GM12878 (cell line): ENCODE results near the gene PHETA2. TPM values are rescaled to one million over a fixed set of nuclear protein-coding genes. Genes with fewer than 3 reads are reported as not detected.

Experiments used
- ATAC-seq: fragments of 200-7000 bp; cut with Tn5 transposase; 3 replicates; pipeline ENCODE4 v1.9.1; 2020; ENCODE audit warnings: mild to moderate bottlenecking, moderate library complexity
- BruUV-seq: library from RNA; stranded (reverse); fragments of 400-500 nt; replicated peaks from 2 replicates; lab custom pipeline; 2021; lab: Mats Ljungman, UMichigan
- CTCF ChIA-PET: fragments of 300-600 bp; sonication (Branson Sonifier 250); formaldehyde crosslinking; extraction: SDS; loops from one replicate; lab custom pipeline; 2021; ENCODE audit warnings: inconsistent platforms; lab: Yijun Ruan, JAX
- POLR2A ChIA-PET: fragments of 350-600 bp; formaldehyde crosslinking; extraction: SDS; loops from one replicate; lab custom pipeline; 2021; ENCODE audit warnings: inconsistent platforms; lab: Charles Lee
- RAD21 ChIA-PET: fragments of 300-600 bp; sonication (Branson Sonifier 250); formaldehyde crosslinking; loops from one replicate; lab custom pipeline; 2023; ENCODE audit warnings: antibody characterized with exemption; ENCODE audit not compliant: unreplicated experiment; lab: Charles Lee
- SMC1A ChIA-PET: fragments of 300-600 bp; sonication (Branson Sonifier 250); formaldehyde crosslinking; loops from one replicate; lab custom pipeline; 2023; ENCODE audit not compliant: unreplicated experiment, uncharacterized antibody; lab: Charles Lee
- DNase-seq: peaks from one replicate; pipeline ENCODE4 v3.0.0-alpha.2; 2011; ENCODE audit warnings: low read depth, low spot score
- FAIRE-seq: peaks from 3 replicates; lab custom pipeline; 2011; peaks lifted over from hg19 to GRCh38; lab: Jason Lieb, UNC
- H2AFZ ChIP-seq: 2 replicates; pipeline ENCODE4 v1.6.0; 2011; ENCODE audit warnings: low read depth, low read length, control low read depth; ENCODE audit not compliant: control insufficient read depth
- H3K27ac ChIP-seq: 2 replicates; pipeline ENCODE4 v1.5.1; 2011; ENCODE audit warnings: control low read depth; ENCODE audit not compliant: control insufficient read depth, insufficient read depth
- H3K27me3 ChIP-seq, 2 experiments: replicated peaks in 1 of 2; 2 replicates each; pipeline versions ENCODE4 v1.6.0 to v1.6.1; 2011; ENCODE audit warnings: low read length in 1 of 2; ENCODE audit not compliant: control insufficient read depth in 2 of 2, insufficient read depth in 2 of 2
- H3K36me3 ChIP-seq, 2 experiments: 2 replicates each; pipeline ENCODE4 v1.5.1; 2011; ENCODE audit warnings: low read length in 1 of 2; ENCODE audit not compliant: control insufficient read depth in 2 of 2, insufficient read depth in 2 of 2
- H3K4me1 ChIP-seq: 2 replicates; pipeline ENCODE4 v1.6.1; 2011; ENCODE audit warnings: mild to moderate bottlenecking, low read length, moderate library complexity, mixed read lengths; ENCODE audit not compliant: control insufficient read depth, insufficient read depth
- H3K4me2 ChIP-seq: 2 replicates; pipeline ENCODE4 v1.6.0; 2011; ENCODE audit warnings: control low read depth; ENCODE audit not compliant: control insufficient read depth, insufficient read depth
- H3K4me3 ChIP-seq: fragments of 200-600 bp; sonication (generic); 2 replicates; pipeline ENCODE4 v1.5.1; 2016
- H3K79me2 ChIP-seq: 2 replicates; pipeline ENCODE4 v1.6.0; 2011; ENCODE audit warnings: low read length; ENCODE audit not compliant: control insufficient read depth, insufficient read depth
- H3K9ac ChIP-seq: 2 replicates; pipeline ENCODE4 v1.8.0; 2011; ENCODE audit warnings: low read length, control low read depth, mixed read lengths; ENCODE audit not compliant: control insufficient read depth, insufficient read depth
- H3K9me3 ChIP-seq: replicated peaks from 3 replicates; pipeline ENCODE4 v1.5.1; 2011; ENCODE audit warnings: mild to moderate bottlenecking, low read length; ENCODE audit not compliant: control insufficient read depth, insufficient read depth
- H4K20me1 ChIP-seq: 2 replicates; pipeline ENCODE4 v1.6.0; 2011; ENCODE audit not compliant: control insufficient read depth, insufficient read depth
- CEBPB ChIP-seq, 2 experiments: fragments of 150-350 bp in 1 of 2; IDR thresholded peaks; 2 replicates each; pipeline ENCODE4 v1.6.1; 2012 to 2014; ENCODE audit warnings: low read depth in 2 of 2, low read length in 2 of 2, borderline replicate concordance in 1 of 2, inconsistent platforms in 1 of 2
- FOXK2 ChIP-seq: fragments of 450-650 bp; IDR thresholded peaks from 2 replicates; pipeline ENCODE4 v1.6.1; 2017; ENCODE audit warnings: mild to moderate bottlenecking, moderate library complexity
- FOXM1 ChIP-seq: IDR thresholded peaks from 2 replicates; pipeline ENCODE4 v1.6.1; 2012; ENCODE audit warnings: low read depth, mild to moderate bottlenecking, inconsistent platforms, low read length, moderate library complexity
- HDGF ChIP-seq: fragments of 450-650 bp; IDR thresholded peaks from 2 replicates; pipeline ENCODE4 v1.6.1; 2016; ENCODE audit warnings: antibody characterized with exemption
- MTA2 ChIP-seq: fragments of 450-650 bp; IDR thresholded peaks from 2 replicates; pipeline ENCODE4 v1.6.1; 2016; ENCODE audit warnings: low read depth, mild to moderate bottlenecking, moderate library complexity
- NR2C1 ChIP-seq: fragments of 450-650 bp; IDR thresholded peaks from 2 replicates; pipeline ENCODE4 v1.6.1; 2017; ENCODE audit warnings: antibody characterized with exemption, mild to moderate bottlenecking, moderate library complexity
- RAD51 ChIP-seq: fragments of 450-650 bp; IDR thresholded peaks from 2 replicates; pipeline ENCODE4 v1.6.1; 2016; ENCODE audit warnings: moderate library complexity, mild to moderate bottlenecking, inconsistent platforms
- SMC3 ChIP-seq: IDR thresholded peaks from 2 replicates; pipeline ENCODE4 v1.6.1; 2011; ENCODE audit warnings: low read length, improper control_type of control experiment, borderline replicate concordance
- SUPT20H ChIP-seq: IDR thresholded peaks from 2 replicates; pipeline ENCODE4 v1.6.1; 2011; ENCODE audit warnings: low read depth, mild to moderate bottlenecking, low read length, moderate library complexity, borderline replicate concordance; ENCODE audit not compliant: control insufficient read depth
- TAF1 ChIP-seq: IDR thresholded peaks from 2 replicates; pipeline ENCODE4 v1.6.1; 2011; ENCODE audit warnings: mild to moderate bottlenecking, low read depth, low read length, borderline replicate concordance
- TARDBP ChIP-seq: IDR thresholded peaks from 2 replicates; pipeline ENCODE4 v1.6.1; 2016; ENCODE audit warnings: borderline replicate concordance
- ZBED1 ChIP-seq: IDR thresholded peaks from 2 replicates; pipeline ENCODE4 v1.6.1; 2016; ENCODE audit warnings: borderline replicate concordance
- WGBS: methylation state at CpG from one replicate; pipeline ENCODE4 v1.1.6; 2016; ENCODE audit warnings: low lambda C conversion rate; ENCODE audit not compliant: insufficient replicate concordance, insufficient coverage; ENCODE audit errors: missing lambda C conversion rate; 5-methylcytosine and 5-hydroxymethylcytosine counted together
- in situ Hi-C: fragments of 300-500 bp; cut with MboI; formaldehyde crosslinking; loops from 9 replicates; pipeline ENCODE4 v1.14.3; 2018; ENCODE audit warnings: mixed read lengths
- intact Hi-C: fragments of 100-400 bp; cut with micrococcal nuclease; formaldehyde crosslinking; loops from one replicate; pipeline ENCODE4 v1.14.2; 2022; ENCODE audit not compliant: unreplicated experiment
- polyA plus RNA-seq, 11 experiments: library from polyadenylated mRNA; depleted of rRNA in 4 of 11; unstranded in 6 of 11; stranded (reverse) in 5 of 11; fragments of >200 nt; fragmentation: Nextera tagmentation in 4 of 11; fragmentation: Illumina TruSeq in 1 of 11; extraction: Ambion mirVana in 4 of 11; extraction: Trizol in 1 of 11; gene quantifications; 1 replicate in 1 of 11; 2 replicates in 10 of 11; pipeline versions ENCODE4 v1.2.1 to v1.2.3, GENCODE V29; 2011 to 2016; ENCODE audit warnings: inconsistent platforms in 2 of 11, missing spikeins in 2 of 11, low read depth in 1 of 11
- total RNA-seq, 4 experiments: library from RNA; depleted of rRNA in 3 of 4; stranded (reverse); fragments of >200 nt in 3 of 4; fragmentation: Illumina TruSeq in 1 of 4; extraction: Trizol in 1 of 4; gene quantifications; 2 replicates each; pipeline versions ENCODE4 v1.2.1 to v1.2.3, GENCODE V29; 2013 to 2021
- TF ChIP-seq, protein P1 (sequence below): fragments of 450-650 bp; IDR thresholded peaks from 2 replicates; pipeline ENCODE4 v1.6.1; 2016; ENCODE audit warnings: mild to moderate bottlenecking
- TF ChIP-seq, protein P2 (sequence below): IDR thresholded peaks from 2 replicates; pipeline ENCODE4 v1.6.1; 2011; ENCODE audit warnings: low read depth, low read length, improper control_type of control experiment, borderline replicate concordance
- TF ChIP-seq, protein P3 (sequence below): fragments of 450-650 bp; IDR thresholded peaks from 2 replicates; pipeline ENCODE4 v1.6.1; 2017; ENCODE audit warnings: mild to moderate bottlenecking, moderate library complexity

Gene PHETA2
- total and polyA plus RNA-seq, 10 of the 15 experiments (the other 5 are each of a cell fraction or from before 2014, with no cell fraction given): 0.03 to 3.2 (median 1.7) TPM

DNA sequence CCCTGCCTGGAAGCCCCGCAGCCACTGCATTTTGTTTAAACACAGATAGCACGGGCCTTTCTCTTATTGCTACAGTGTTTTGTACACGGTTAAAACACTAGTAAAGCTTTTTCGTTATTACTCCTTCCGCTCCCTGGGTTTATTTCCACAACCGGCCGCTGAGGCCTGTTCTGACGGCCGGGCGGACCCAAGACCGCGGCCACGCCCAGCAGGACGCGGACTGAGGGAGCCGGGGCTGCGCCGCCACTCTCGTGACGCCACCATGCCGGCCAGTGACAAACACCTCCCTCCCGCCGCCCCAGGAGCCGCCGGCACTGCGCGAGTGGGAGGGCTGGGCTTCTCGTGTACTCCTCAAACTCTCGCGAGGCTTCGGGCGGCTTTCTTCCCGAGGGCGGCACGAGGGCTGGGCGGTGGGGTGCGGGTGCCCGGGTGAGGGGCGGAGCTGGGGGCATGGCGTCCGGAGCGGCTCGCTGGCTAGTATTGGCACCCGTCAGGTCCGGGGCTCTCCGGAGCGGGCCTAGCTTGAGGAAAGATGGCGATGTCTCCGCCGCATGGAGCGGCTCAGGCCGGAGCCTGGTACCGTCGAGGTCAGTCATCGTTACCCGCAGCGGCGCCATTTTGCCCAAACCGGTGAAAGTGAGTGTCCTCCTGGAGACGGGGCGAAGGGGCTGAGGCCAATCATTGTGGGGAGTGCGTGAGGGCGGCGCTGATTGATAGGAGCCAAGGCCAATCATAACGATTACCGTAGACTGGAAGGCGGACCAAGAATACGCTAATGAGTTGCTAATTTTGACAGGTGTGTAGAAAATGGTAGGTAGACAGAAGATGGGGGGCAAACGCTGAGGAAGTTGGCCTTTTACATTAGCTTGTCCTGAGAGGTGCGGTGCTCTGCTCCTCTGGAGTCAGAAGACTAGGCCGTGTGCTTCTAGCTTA lies 5.5 kb downstream of the PHETA2 start, which contains the start of gene SMDT1:
TSS of gene SMDT1 (plus strand) at position 382 of the 933 bp plus-strand sequence. CDS start at position 451, 69 bp downstream.
- no peaks in the 10 kb centered on the region for H4K20me1 ChIP-seq
- H3K4me1 ChIP-seq: peaks cover 12% of the 10 kb centered on the region
- CTCF ChIA-PET: interaction anchor here (0.5 to 2.1 kb wide), 8 partner anchors 9 to 413 kb away, joined by 3 to 24 read pairs (median 4); partner anchors contain the start of genes NAGA and NDUFA6
- no peaks in the 10 kb centered on the region for H3K27me3 ChIP-seq
- H3K27ac ChIP-seq: peak within 1 kb of the TSS; percentile 90
- RAD21 ChIA-PET: interaction anchor here (1.0 to 3.3 kb wide), 8 partner anchors 10 to 394 kb away, joined by 3 to 32 read pairs (median 4); partner anchors contain the start of genes CENPM and NDUFA6
- 1% methylated on average over 71 of the region's 71 CpGs for WGBS
- peaks cover 22% of the 10 kb centered on the region for H3K79me2 ChIP-seq
- ATAC-seq: peak; percentile 95
- H2AFZ ChIP-seq: peak within 1 kb of the TSS; percentile 88
- POLR2A ChIA-PET: interaction anchor here (0.6 to 3.9 kb wide), 12 partner anchors 10 to 361 kb away, joined by 3 to 47 read pairs (median 4); partner anchors contain the start of genes CCDC134, CENPM, NAGA and NDUFA6
- SMC1A ChIA-PET: interaction anchor here (0.6 to 3.5 kb wide), 7 partner anchors 9 to 605 kb away, joined by 3 to 29 read pairs (median 3); partner anchors contain the start of genes NAGA and NDUFA6
- in situ Hi-C loops (no loop called here), intact Hi-C loops (loop anchor here (2.0 kb wide), 1 partner anchor 49 kb away; no protein-coding TSS in a partner anchor)
- FAIRE-seq: peak; percentile 94
- H3K4me3 ChIP-seq: peak within 1 kb of the TSS; percentile 81
- peak; percentile 99 for DNase-seq
- no peaks in the 10 kb centered on the region for H3K9me3 ChIP-seq
- peak within 1 kb of the TSS; percentile 90 for H3K9ac ChIP-seq
- TSS peak; percentile 76 for BruUV-seq
- H3K4me2 ChIP-seq: peak within 1 kb of the TSS; percentile 85
- peaks cover 2 to 9% of the 10 kb centered on the region in 2 experiments; a peak in 2 of 4 replicates for H3K36me3 ChIP-seq
- TF ChIP-seq, protein P1, sequence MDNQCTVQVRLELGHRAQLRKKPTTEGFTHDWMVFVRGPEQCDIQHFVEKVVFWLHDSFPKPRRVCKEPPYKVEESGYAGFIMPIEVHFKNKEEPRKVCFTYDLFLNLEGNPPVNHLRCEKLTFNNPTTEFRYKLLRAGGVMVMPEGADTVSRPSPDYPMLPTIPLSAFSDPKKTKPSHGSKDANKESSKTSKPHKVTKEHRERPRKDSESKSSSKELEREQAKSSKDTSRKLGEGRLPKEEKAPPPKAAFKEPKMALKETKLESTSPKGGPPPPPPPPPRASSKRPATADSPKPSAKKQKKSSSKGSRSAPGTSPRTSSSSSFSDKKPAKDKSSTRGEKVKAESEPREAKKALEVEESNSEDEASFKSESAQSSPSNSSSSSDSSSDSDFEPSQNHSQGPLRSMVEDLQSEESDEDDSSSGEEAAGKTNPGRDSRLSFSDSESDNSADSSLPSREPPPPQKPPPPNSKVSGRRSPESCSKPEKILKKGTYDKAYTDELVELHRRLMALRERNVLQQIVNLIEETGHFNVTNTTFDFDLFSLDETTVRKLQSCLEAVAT: no peak; the same call in 1 of the 2 replicates
- TF ChIP-seq SMC3 (0 out of 2 replicates have a peak, but pooled peaks have one; percentile 11), FOXM1 (no peak), NR2C1 (peak; percentile 32; the same call in 1 of the 2 replicates), FOXK2 (no peak), MTA2 (no peak; the same call in 1 of the 2 replicates), SUPT20H (no peak), TARDBP (0 out of 2 replicates have a peak, but pooled peaks have one; percentile 46), TAF1 (peak; percentile 99), HDGF (peak; percentile 27; the same call in 1 of the 2 replicates), RAD51 (no peak), ZBED1 (peak; percentile 26; the same call in 1 of the 2 replicates), CEBPB (IDR thresholded peaks at IDR 0.05; ENCODE audit: borderline replicate concordance in 1 of 2, low read depth in 2 of 2, low read length in 2 of 2) (no peak)
- TF ChIP-seq, protein P2, sequence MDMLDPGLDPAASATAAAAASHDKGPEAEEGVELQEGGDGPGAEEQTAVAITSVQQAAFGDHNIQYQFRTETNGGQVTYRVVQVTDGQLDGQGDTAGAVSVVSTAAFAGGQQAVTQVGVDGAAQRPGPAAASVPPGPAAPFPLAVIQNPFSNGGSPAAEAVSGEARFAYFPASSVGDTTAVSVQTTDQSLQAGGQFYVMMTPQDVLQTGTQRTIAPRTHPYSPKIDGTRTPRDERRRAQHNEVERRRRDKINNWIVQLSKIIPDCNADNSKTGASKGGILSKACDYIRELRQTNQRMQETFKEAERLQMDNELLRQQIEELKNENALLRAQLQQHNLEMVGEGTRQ: no peak
- TF ChIP-seq, protein P3, sequence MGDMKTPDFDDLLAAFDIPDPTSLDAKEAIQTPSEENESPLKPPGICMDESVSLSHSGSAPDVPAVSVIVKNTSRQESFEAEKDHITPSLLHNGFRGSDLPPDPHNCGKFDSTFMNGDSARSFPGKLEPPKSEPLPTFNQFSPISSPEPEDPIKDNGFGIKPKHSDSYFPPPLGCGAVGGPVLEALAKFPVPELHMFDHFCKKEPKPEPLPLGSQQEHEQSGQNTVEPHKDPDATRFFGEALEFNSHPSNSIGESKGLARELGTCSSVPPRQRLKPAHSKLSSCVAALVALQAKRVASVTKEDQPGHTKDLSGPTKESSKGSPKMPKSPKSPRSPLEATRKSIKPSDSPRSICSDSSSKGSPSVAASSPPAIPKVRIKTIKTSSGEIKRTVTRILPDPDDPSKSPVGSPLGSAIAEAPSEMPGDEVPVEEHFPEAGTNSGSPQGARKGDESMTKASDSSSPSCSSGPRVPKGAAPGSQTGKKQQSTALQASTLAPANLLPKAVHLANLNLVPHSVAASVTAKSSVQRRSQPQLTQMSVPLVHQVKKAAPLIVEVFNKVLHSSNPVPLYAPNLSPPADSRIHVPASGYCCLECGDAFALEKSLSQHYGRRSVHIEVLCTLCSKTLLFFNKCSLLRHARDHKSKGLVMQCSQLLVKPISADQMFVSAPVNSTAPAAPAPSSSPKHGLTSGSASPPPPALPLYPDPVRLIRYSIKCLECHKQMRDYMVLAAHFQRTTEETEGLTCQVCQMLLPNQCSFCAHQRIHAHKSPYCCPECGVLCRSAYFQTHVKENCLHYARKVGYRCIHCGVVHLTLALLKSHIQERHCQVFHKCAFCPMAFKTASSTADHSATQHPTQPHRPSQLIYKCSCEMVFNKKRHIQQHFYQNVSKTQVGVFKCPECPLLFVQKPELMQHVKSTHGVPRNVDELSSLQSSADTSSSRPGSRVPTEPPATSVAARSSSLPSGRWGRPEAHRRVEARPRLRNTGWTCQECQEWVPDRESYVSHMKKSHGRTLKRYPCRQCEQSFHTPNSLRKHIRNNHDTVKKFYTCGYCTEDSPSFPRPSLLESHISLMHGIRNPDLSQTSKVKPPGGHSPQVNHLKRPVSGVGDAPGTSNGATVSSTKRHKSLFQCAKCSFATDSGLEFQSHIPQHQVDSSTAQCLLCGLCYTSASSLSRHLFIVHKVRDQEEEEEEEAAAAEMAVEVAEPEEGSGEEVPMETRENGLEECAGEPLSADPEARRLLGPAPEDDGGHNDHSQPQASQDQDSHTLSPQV: peak; percentile 78; the same call in 1 of the 2 replicates
